A549 treated with AZD2906 at 1 μM for 4 hours (cell line): ENCODE results near the gene ITPA. TPM values are rescaled to one million over a fixed set of nuclear protein-coding genes. Genes with fewer than 3 reads are reported as not detected.

ENCODE experiments used
- total RNA-seq: library from RNA; stranded (reverse); fragments of 200-300 nt; extraction: Qiagen RNA extraction; gene quantifications from 5 replicates; pipeline ENCODE4 v1.2.3, GENCODE V29; 2022

Gene ITPA
- total RNA-seq: 131 to 148 TPM (median 134 TPM) in 5 replicates

DNA sequence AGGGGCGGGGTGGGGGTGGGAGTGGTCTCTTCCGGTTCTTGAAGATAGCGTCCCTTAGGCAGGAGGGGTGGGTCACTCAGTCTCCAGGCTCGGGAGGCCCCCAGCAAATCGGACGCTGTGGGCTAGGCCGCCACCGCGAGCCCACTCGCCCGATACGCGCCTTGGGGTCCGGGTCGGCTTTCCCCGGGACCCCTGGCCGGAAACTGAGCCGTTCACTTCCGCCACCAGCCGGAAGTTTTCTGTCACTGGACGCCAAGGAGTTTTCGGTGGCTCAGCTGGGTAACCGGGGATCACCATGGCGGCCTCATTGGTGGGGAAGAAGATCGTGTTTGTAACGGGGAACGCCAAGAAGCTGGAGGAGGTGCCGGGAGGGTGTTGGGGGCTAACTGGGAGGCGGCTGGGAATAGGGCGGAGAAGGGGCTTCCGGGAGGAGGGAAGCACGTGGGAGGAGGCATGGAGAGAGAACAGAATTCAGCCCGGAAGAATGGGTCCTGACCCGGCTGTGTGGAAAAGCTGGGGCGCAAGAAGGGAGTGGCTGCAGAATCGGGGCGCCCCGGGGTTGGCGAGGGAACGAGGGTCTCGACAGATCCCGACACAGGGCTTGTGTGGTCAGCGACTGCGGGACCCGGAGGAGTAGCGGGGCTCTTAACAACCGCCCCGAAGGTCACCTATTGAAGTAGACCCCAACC, at the start of gene ITPA:
Gene ITPA (plus strand): TSS at position 242 of the 689 bp plus-strand sequence. CDS start 54 bp downstream, at position 296.

DNA sequence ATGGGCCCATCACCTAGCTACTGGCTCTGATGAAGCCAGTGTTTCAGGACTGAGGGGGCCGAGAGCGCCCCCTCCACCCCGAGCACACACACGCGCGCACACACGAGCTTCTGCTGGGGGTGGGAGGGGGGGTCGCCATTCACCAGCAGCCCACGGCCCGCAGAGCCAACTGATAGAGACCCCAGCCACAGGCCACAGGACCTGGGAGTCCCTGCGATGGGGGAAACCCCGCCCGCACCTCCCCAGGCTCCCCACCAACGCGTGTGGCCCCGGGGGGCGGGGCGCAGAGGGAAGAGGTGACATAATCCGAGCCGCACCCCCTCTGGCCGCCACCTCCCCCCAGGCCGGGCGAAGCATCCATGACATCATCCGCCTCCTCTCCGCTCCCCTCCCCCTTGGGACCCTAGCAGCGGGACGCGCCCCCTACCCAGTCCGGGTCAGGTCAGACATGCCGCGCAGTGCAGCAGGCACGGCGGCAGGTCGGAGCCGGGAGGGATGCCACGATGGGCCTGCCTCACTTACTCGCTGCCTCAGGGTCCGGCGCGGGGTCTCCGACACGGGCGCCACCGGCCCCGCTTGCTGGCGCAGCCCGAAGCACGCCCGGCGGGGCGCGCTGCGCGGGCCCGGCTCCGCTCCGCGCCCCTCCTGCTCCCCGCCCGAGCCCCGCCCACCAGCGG, 36.2 kb upstream of the ITPA start, which contains the start of gene LZTS3:
Gene LZTS3 (minus strand): TSS at position 617 of the 677 bp plus-strand sequence. CDS start 6,386 bp downstream, outside the sequence.

DNA sequence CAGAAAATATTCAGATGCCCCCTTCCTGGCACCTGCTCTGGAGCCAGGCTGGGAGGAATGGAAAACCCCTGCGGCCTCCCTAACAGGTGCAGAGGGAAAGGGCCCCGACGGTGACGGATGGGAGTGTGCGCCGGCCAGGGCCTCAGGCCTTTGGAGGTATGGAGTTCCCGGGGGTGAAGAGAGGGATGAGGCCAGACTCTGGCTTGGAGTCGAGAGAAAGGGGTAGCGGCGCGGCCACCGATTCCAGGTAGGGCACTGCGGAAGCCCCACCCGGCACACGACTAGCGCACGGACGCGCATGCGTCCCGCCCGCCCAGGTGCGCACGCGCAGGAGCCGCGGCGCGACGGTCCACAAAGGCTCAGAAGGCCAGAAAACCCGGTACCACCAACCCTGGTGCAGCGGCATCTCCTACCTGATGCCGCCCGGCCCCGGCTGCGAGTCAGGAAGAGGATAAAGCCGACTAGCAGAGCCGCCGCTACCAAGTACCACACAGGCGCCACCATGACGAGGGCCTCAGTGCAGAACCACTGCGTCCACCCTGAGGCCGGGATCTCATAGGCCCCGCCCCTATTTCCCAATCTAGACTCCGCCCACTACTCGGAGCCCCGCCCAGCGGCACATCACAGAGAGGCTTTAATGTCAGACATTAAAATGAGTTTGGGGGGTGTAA, 5.0 kb upstream of the ITPA start, which contains the start of gene DDRGK1:
Gene DDRGK1 (minus strand): TSS at position 559 of the 671 bp plus-strand sequence. CDS start 55 bp downstream, at position 504.

DNA sequence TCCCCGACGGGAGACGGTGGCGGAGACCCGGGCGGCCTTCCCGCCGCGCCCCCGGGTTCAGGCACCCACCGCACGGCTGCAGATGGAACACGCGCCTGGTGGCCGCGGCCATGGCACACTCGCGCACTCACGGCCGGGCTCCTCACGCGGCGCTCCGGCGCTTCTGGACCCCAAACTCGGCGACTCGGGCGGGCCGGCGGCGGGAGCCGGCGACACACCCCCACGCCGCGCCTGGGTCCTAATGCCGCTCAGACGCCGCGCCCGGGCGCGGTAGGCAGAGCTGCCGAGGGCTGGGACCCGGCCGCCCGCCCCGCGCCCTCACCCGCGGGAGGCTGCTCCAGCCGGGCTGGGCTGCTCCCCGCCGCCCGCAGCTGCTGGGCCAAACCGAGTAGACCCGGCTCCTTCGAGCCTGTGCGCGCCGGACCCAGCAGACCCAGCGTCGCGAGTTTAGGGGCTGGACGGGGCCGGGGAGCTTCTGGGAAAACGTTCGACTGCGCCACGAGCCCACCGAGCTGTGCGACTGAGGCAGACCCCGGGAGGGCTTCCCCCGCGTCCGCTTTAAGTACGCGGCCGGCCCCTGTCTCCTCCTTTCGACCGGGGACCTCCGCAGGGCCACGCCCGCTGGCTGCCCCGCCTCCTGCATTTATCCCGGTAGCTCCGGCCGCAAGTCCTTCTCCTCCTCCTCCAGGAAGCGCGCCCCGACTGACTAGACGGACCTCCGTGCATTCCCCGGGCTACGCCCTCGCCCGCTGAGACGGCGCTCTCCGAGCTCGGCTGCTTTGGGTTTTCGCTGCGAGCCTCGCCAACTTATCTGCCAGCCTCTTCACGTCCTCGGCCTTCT, 29.9 kb downstream of the ITPA start, which contains the start of gene SLC4A11:
Gene SLC4A11 (minus strand): TSS at position 165 of the 841 bp plus-strand sequence. CDS start 53 bp downstream, at position 112.

Other genes with a start within 250 kb of the ITPA start
- gene GNRH2, start 165.9 kb upstream of the ITPA start, total RNA-seq: 0.18 to 0.22 TPM (median 0.21 TPM) in 4 of 5 replicates, not detected in the other
- 106 to 165 TPM (median 157 TPM) in 5 replicates for gene MRPS26, start 163.4 kb upstream of the ITPA start, total RNA-seq
- not detected in 5 replicates for gene OXT, start 137.9 kb upstream of the ITPA start, total RNA-seq
- not detected in 5 replicates for gene AVP, start 124.8 kb upstream of the ITPA start, total RNA-seq
- gene FASTKD5, start 49.6 kb upstream of the ITPA start, total RNA-seq: 46.8 to 52.8 TPM (median 47.9 TPM) in 5 replicates
- gene UBOX5, start 49.6 kb upstream of the ITPA start, total RNA-seq: 4.9 to 6.0 TPM (median 5.8 TPM) in 5 replicates
- 4.4 to 5.9 TPM (median 5.6 TPM) in 5 replicates for gene LZTS3, start 35.9 kb upstream of the ITPA start, total RNA-seq
- 78.2 to 103 TPM (median 99.3 TPM) in 5 replicates for gene DDRGK1, start 4.8 kb upstream of the ITPA start, total RNA-seq
- 10.2 to 13.8 TPM (median 13.0 TPM) in 5 replicates for gene SLC4A11, start 29.7 kb downstream of the ITPA start, total RNA-seq
- gene DNAAF9, start 198.2 kb downstream of the ITPA start, total RNA-seq: 5.7 to 7.1 TPM (median 6.6 TPM) in 5 replicates